T-cell (primary cell): Measurements from ENCODE around the gene P2RX3. TPM values are rescaled to one million over a fixed set of nuclear protein-coding genes. Genes with fewer than 3 reads are reported as not detected.

ENCODE experiments used
- ATAC-seq, 4 experiments: fragments of 200-7000 bp in 3 of 4; fragments of 150-1000 bp in 1 of 4; cut with Tn5 transposase; replicated peaks in 1 of 4; 1 replicate in 3 of 4; 2 replicates in 1 of 4; pipeline ENCODE4 v1.10.0; 2021; ENCODE audit warnings: moderate library complexity in 3 of 4, mild to moderate bottlenecking in 2 of 4, moderate number of reproducible peaks in 1 of 4
- CTCF ChIA-PET, 2 donors: fragments of 300-600 bp; sonication (Branson Sonifier 250); formaldehyde crosslinking; loops; one replicate each; lab custom pipeline; 2022; ENCODE audit warnings: antibody characterized with exemption in 2 of 2; lab: Charles Lee
- POLR2A ChIA-PET, 2 donors: fragments of 300-600 bp; sonication (Branson Sonifier 250); formaldehyde crosslinking; loops; one replicate each; lab custom pipeline; 2022; ENCODE audit warnings: antibody characterized with exemption in 2 of 2; lab: Charles Lee
- DNase-seq, 35 experiments: peaks; one replicate each; pipeline versions ENCODE4 v3.0.0 to v3.0.0-alpha.2; 2013 to 2023
- H3K27ac ChIP-seq: one replicate; pipeline ENCODE4 v1.5.1; 2013; ENCODE audit warnings: low read length
- H3K27me3 ChIP-seq, 2 experiments: replicated peaks in 1 of 2; 1 replicate in 1 of 2; 2 replicates in 1 of 2; pipeline versions ENCODE4 v1.6.1 to v1.7.0; 2013; ENCODE audit warnings: low read length in 1 of 2, mixed read lengths in 1 of 2; ENCODE audit not compliant: control insufficient read depth in 2 of 2, insufficient read depth in 2 of 2; ENCODE audit errors: extremely low read depth in 1 of 2
- H3K36me3 ChIP-seq, 2 donors: 1 replicate in 1 of 2; 2 replicates in 1 of 2; pipeline versions ENCODE4 v1.6.1 to v1.7.0; 2013; ENCODE audit warnings: low read length in 1 of 2; ENCODE audit not compliant: control insufficient read depth in 2 of 2, insufficient read depth in 1 of 2; ENCODE audit errors: extremely low read depth in 1 of 2
- H3K4me1 ChIP-seq, 2 experiments: 1 replicate in 1 of 2; 2 replicates in 1 of 2; pipeline versions ENCODE4 v1.6.1 to v1.7.0; 2013; ENCODE audit warnings: low read length in 2 of 2, mixed read lengths in 1 of 2; ENCODE audit not compliant: insufficient read depth in 2 of 2, control insufficient read depth in 1 of 2; ENCODE audit errors: extremely low read depth in 1 of 2
- H3K4me3 ChIP-seq, 2 donors: 1 replicate in 1 of 2; 2 replicates in 1 of 2; pipeline versions ENCODE4 v1.5.1 to v1.7.0; 2013; ENCODE audit warnings: mild to moderate bottlenecking in 2 of 2, low read length in 1 of 2, moderate library complexity in 1 of 2; ENCODE audit not compliant: control insufficient read depth in 1 of 2; ENCODE audit errors: extremely low read depth in 1 of 2
- H3K9me3 ChIP-seq: 2 replicates; pipeline ENCODE4 v1.7.0; 2013
- H3K27ac Mint-ChIP-seq, 2 donors: one replicate each; pipeline ENCODE4 v1.8.0; 2020 to 2021; ENCODE audit warnings: mild to moderate bottlenecking in 2 of 2, mixed read lengths in 2 of 2
- H3K27me3 Mint-ChIP-seq, 2 donors: one replicate each; pipeline ENCODE4 v1.8.0; 2021 to 2022; ENCODE audit warnings: mixed read lengths in 2 of 2
- H3K36me3 Mint-ChIP-seq: one replicate; pipeline ENCODE4 v1.8.0; 2021; ENCODE audit warnings: mixed read lengths
- H3K4me1 Mint-ChIP-seq, 3 donors: one replicate each; pipeline ENCODE4 v1.8.0; 2020 to 2022; ENCODE audit warnings: mixed read lengths in 3 of 3, mild to moderate bottlenecking in 1 of 3
- H3K4me3 Mint-ChIP-seq, 3 donors: one replicate each; pipeline ENCODE4 v1.8.0; 2020 to 2022; ENCODE audit warnings: mild to moderate bottlenecking in 3 of 3, mixed read lengths in 3 of 3, moderate library complexity in 3 of 3
- H3K9me3 Mint-ChIP-seq, 3 donors: one replicate each; pipeline ENCODE4 v1.8.0; 2020 to 2022; ENCODE audit warnings: mixed read lengths in 3 of 3
- WGBS: methylation state at CpG from one replicate; pipeline ENCODE4 v1.1.5; 2013; ENCODE audit warnings: missing lambda C conversion rate; ENCODE audit not compliant: insufficient coverage; 5-methylcytosine and 5-hydroxymethylcytosine counted together
- total RNA-seq, 35 experiments: library from RNA in 6 of 35; stranded (reverse) in 6 of 35; fragments of 120-200 nt in 1 of 35; gene quantifications; one replicate each; pipeline versions ENCODE4 v1.2.1 to v1.2.4 and lab custom pipeline; 2013 to 2026

The P2RX3 gene
- total RNA-seq, 5 donors from 2014 or later (not counting 1 experiment from before 2014, with no cell fraction given): not detected

DNA sequence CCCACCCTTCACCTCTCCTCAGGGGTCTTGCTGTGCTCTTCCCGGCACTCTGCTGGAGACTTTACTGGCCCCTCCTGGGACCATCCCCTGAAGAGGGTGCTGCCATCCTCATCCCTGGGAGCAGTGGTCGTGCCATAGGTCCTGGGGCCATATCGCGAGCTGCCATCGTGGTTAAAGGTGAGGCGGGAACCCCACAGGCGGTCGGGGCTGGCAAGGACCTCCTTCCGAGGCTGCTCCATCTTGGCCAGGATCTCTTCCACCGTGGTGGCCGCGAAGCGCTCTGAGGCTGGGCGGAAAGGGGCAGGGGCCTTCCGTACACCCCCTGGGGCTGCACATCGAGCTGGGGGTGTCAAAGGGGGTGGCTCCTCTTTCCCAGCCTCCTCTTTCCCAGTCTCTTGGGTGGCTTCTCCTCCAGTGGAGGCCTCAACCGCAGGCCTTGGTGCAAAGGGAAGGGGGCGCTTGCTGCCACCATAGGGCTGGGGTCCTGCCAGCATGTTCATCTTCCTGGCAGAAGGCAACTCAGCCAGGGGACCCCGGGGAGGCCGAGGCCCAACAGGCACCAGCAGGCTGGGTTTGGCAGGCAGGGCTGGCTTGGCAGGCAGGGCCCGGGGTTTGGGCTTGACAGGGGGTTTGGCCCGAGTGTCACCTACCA lies 18.0 kb upstream of the P2RX3 start:
- ChIA-PET POLR2A (no interaction called here), CTCF (interaction anchor here in 1 of 2 donors (0.6 kb wide), 1 partner anchor 483 kb away, joined by 3 read pairs; no protein-coding TSS in a partner anchor)
- Mint-ChIP-seq H3K4me1 (peaks cover 21 to 23% (median 23%) of the 10 kb centered on the region in 3 donors), H3K9me3 (no peaks in the 10 kb centered on the region), H3K27ac (no peak overlapping the region), H3K36me3 (peaks cover 6% of the 10 kb centered on the region), H3K27me3 (no peaks in the 10 kb centered on the region), H3K4me3 (no peak overlapping the region)
- H3K9me3 ChIP-seq: no peaks in the 10 kb centered on the region
- ATAC-seq (no peak), DNase-seq (no peak)
- 95% methylated on average over 17 of the region's 22 CpGs for WGBS
- peaks cover 2 to 3% of the 10 kb centered on the region in 2 donors for H3K36me3 ChIP-seq
- no peak overlapping the region for H3K27ac ChIP-seq
- no peaks in the 10 kb centered on the region for H3K27me3 ChIP-seq
- H3K4me3 ChIP-seq: no peak overlapping the region
- H3K4me1 ChIP-seq: peaks cover 0 to 17% of the 10 kb centered on the region in 2 experiments

DNA sequence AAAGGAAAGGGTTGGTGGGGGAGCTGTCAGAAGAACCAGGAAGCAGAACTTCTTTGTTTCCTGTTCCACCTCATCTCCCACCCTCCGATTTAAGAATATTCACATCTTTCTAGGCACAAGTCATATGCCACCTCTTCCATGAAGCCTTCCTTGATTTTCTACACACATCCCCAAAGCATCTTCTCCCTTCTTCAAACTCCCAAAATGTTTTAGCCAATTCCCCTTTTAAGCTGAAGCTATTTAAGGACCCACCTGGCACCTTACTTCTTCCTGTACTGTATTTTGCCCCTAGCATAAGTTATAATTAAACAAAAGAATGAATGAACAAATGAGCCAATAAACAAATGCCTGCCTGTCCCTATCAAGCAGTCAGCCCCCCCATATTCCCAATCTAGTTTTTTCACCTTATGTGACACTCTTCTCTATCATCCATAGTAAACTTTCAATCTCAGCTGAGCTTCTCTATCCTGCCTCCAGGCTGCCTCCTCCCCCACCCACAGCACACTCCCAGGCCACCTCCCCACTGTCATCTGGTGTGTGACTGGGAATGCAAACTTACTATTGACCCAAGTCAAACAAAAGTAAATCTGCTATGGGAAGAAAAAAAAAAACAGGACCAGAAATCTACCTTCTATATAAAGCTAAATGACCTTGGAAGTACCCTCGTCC lies 17.3 kb upstream of the P2RX3 start:
- Mint-ChIP-seq H3K27me3 (no peaks in the 10 kb centered on the region), H3K4me1 (peaks cover 27 to 29% (median 29%) of the 10 kb centered on the region in 3 donors), H3K36me3 (peaks cover 6% of the 10 kb centered on the region), H3K9me3 (no peaks in the 10 kb centered on the region), H3K4me3 (no peak overlapping the region), H3K27ac (no peak overlapping the region)
- Histone ChIP-seq H3K36me3 (peaks cover 2 to 6% of the 10 kb centered on the region in 2 donors), H3K27me3 (no peaks in the 10 kb centered on the region), H3K4me1 (peaks cover 4 to 18% of the 10 kb centered on the region in 2 experiments), H3K9me3 (no peaks in the 10 kb centered on the region), H3K4me3 (no peak overlapping the region), H3K27ac (no peak overlapping the region)
- 100% methylated on average over 1 of the region's 2 CpGs for WGBS
- CTCF ChIA-PET: interaction anchor here (0.5 to 1.0 kb wide), 3 partner anchors 16 to 482 kb away, joined by 3 to 5 read pairs (median 4); no protein-coding TSS in a partner anchor
- POLR2A ChIA-PET: interaction anchor here in 1 of 2 donors (0.7 kb wide), 1 partner anchor 105 kb away, joined by 3 read pairs; no protein-coding TSS in a partner anchor
- no peak for ATAC-seq
- no peak for DNase-seq

DNA sequence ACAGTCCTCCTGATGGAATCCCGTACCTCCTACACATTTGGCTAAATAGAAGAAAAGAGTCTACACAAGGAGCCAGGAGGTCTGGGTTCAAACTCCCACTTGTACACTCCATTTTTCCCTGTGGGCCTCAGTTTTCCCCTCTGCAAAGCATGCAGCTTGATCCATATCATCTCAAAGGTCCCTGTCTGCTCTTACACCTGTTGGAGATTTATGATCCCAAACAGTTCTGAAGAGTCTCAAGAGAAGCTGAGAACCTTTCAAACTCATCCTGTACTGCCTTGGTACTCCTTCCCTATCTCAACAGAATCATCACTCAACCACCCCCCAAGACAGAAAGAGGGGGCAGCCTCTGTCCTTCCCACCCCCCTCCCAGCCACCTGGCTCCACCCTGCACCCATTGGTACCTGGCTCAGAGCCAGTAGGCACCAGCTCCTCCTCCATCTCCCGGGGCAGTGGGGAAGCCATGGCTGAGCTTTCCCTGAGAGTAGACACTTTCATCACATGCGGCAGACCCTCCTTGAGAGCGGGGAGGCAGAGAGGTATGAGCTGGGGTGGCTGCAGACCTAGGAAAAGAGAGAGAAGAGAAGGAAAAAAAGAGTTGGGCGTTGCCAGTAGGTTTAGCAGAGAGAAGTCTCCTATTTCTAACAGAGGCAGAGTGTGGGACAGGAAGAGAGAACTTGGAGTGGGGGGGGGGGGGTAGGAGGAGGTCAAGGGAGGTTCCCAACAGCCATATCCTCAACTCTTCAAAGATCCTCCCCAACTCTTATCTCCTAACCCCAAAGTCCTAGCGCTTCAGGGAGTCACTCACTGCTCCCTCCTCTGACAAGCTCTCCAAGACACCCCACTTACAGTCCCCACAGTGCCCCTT lies 16.5 kb upstream of the P2RX3 start:
- Histone ChIP-seq H3K36me3 (peaks cover 2 to 8% of the 10 kb centered on the region in 2 donors), H3K27me3 (no peaks in the 10 kb centered on the region), H3K4me1 (peaks cover 8 to 25% of the 10 kb centered on the region in 2 experiments), H3K4me3 (no peak overlapping the region), H3K9me3 (no peaks in the 10 kb centered on the region), H3K27ac (no peak overlapping the region)
- ChIA-PET POLR2A (interaction anchor here in 1 of 2 donors (0.7 kb wide), 1 partner anchor 104 kb away, joined by 3 read pairs; no protein-coding TSS in a partner anchor), CTCF (interaction anchor here (0.7 to 1.3 kb wide), 3 partner anchors 14 to 29 kb away, joined by 3 to 4 read pairs (median 4); partner anchors contain the start of gene SSRP1 (in 1 of the 2))
- ATAC-seq: no peak
- no peaks in the 10 kb centered on the region for H3K9me3 Mint-ChIP-seq
- peak overlapping the region in 1 of 2 donors; percentile 48 for H3K27ac Mint-ChIP-seq
- peaks cover 8% of the 10 kb centered on the region for H3K36me3 Mint-ChIP-seq
- no peaks in the 10 kb centered on the region for H3K27me3 Mint-ChIP-seq
- H3K4me1 Mint-ChIP-seq: peaks cover 34 to 37% (median 36%) of the 10 kb centered on the region in 3 donors
- H3K4me3 Mint-ChIP-seq: peak overlapping the region in 2 of 3 donors; percentile 9 to 37
- no peak for DNase-seq
- WGBS: 94% methylated on average over 4 of the region's 6 CpGs

DNA sequence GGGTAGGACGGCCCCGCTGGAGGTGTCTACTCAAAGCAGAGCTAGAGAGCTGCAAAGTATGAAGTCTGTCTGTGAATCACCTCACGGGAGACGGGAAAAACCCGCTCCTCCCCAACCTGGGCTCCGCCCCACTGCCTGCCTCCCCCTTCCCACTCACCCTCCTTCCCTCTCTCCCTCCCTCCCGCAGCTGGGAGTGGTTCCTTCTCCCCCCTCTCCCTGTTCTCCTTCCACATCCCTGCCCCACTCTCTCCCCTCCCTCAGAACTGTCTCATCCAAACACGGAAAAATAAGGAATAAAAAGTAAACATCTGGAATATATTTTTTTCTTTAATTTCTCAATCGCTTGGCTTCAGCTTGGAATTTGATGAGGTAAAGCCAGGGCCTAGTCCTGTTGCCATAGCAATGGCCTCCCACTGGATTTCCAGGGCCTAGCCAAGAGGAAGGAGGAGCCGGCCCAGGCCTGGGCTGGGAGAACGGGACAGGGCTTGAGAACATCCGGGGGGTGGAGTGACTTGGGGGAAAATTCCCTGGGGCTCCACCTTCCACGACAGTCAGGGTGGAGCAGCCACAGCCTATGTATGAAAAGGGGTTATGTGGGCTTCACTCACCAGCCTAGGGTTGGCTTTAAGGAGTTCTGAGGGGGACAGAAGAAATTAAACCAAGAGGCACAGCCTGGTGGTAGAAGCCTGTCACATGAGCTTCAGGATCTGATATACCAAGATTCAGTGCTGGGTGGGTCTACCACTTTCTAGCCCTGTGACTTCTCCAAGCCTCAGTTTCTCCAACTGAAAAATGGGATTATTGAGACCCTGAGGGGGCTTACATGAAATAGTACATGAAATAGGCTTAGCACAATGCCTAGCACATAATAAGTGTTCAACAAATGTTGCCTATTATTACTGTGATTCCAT lies 15.6 kb upstream of the P2RX3 start:
- ChIA-PET CTCF (interaction anchor here in 1 of 2 donors (1.3 kb wide), 1 partner anchor 28 kb away, joined by 4 read pairs; no protein-coding TSS in a partner anchor), POLR2A (no interaction called here)
- Histone ChIP-seq H3K27me3 (no peaks in the 10 kb centered on the region), H3K36me3 (peaks cover 2 to 17% of the 10 kb centered on the region in 2 donors), H3K9me3 (no peaks in the 10 kb centered on the region), H3K27ac (no peak overlapping the region), H3K4me1 (peaks cover 8 to 25% of the 10 kb centered on the region in 2 experiments), H3K4me3 (no peak overlapping the region)
- Mint-ChIP-seq H3K9me3 (no peaks in the 10 kb centered on the region), H3K36me3 (peaks cover 17% of the 10 kb centered on the region), H3K27me3 (no peaks in the 10 kb centered on the region), H3K4me3 (peak overlapping the region; percentile 81 to 96 (median 83)), H3K4me1 (peaks cover 41 to 45% (median 44%) of the 10 kb centered on the region in 3 donors), H3K27ac (peak overlapping the region in 1 of 2 donors; percentile 81)
- WGBS: 79% methylated on average over 10 of the region's 13 CpGs
- ATAC-seq (no peak), DNase-seq (peak in 1 of 35 experiments; percentile 21)

DNA sequence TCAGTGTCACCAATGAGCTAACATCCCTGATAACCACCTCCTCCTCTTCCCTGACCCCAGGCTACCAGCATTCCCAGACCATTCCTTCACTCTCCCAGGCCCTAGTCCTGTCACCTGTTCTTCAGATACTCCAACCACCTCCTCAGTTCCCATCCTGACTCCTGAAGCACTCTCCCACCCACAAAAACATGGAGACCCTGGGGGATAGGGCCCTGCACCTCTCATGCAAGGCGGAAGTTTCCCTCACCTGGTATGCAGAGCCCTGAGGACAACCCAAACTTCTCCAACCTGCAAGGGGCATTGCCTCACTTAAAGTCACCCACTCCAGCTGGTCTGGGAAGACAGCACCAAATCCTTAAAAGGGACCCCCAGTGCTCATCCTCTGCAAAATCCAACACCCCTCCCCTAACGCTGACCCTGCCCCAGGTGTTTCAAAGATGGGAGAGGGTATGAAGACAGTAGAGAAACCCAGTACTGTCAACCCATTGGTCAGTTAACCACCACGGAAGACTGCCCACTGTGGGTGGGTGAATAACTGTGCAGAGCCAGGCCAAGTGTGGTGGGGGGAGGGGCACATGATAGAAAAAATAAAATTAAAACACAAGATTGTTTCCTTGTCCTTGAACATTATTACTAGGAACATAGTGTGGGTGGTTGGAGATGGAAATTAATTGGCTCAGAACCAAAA lies 14.8 kb upstream of the P2RX3 start:
- peak overlapping the region; percentile 66 to 81 for H3K27ac Mint-ChIP-seq

More for the DNA sequence above, 14.8 kb upstream of the P2RX3 start:
- Mint-ChIP-seq H3K9me3 (no peaks in the 10 kb centered on the region), H3K36me3 (peaks cover 25% of the 10 kb centered on the region), H3K27me3 (no peaks in the 10 kb centered on the region), H3K4me1 (peaks cover 41 to 48% (median 47%) of the 10 kb centered on the region in 3 donors), H3K4me3 (peak overlapping the region; percentile 81 to 96 (median 83))
- 100% methylated on average over 1 of the region's 3 CpGs for WGBS
- Histone ChIP-seq H3K4me1 (peaks cover 8 to 25% of the 10 kb centered on the region in 2 experiments), H3K4me3 (no peak overlapping the region), H3K36me3 (peaks cover 4 to 25% of the 10 kb centered on the region in 2 donors), H3K9me3 (no peaks in the 10 kb centered on the region), H3K27ac (no peak overlapping the region), H3K27me3 (no peaks in the 10 kb centered on the region)
- DNase-seq (no peak), ATAC-seq (no peak)
- CTCF ChIA-PET: interaction anchor here in 1 of 2 donors (1.3 kb wide), 1 partner anchor 27 kb away, joined by 4 read pairs; no protein-coding TSS in a partner anchor
- POLR2A ChIA-PET: no interaction called here
